HG03521 (cell line): ENCODE results near the gene PECR.
"Not testable (repeated sequence)": the region's sequence is repeated elsewhere in the genome, so short reads cannot be mapped to it uniquely, and the experiment has no call there.

Experiments used
- ATAC-seq: cut with Tn5 transposase; IDR thresholded peaks from one replicate; pipeline ENCODE4 v1.9.1; 2021; ENCODE audit warnings: mild to moderate bottlenecking, moderate library complexity; ENCODE audit not compliant: unreplicated experiment

Gene PECR

GRCh38 chr2:216031960-216032689 is 49.5 kb downstream of the PECR start:
- peak; percentile 72 for ATAC-seq

DNA sequence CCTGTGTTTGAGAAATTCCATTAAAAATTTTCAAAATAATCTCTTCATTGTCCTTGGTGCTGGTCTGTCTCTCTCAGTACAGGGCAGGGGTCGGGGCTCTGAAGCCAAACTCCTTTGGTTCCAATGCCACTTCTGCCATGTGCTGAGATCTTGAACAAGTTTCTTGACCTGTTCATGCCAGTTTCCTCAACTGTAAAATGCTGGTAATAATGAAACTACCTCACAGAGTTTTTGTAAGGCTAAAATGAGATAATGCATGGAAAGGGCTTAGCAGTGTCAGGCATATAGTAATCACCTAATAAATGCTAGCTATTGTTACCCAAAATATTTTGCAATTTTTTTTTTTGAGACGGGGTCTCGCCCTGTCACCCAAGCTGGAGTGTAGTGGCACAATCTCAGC is 51.4 kb downstream of the PECR start:
- no peak for ATAC-seq

GRCh38 chr2:216029416-216030129 is 52.0 kb downstream of the PECR start:
- ATAC-seq: no peak

GRCh38 chr2:216024779-216025336 is 56.8 kb downstream of the PECR start:
- ATAC-seq: no peak

- ATAC-seq: peak; percentile 80
Observed at GRCh38 chr2:216023055-216023648, 58.5 kb downstream of the PECR start.

DNA sequence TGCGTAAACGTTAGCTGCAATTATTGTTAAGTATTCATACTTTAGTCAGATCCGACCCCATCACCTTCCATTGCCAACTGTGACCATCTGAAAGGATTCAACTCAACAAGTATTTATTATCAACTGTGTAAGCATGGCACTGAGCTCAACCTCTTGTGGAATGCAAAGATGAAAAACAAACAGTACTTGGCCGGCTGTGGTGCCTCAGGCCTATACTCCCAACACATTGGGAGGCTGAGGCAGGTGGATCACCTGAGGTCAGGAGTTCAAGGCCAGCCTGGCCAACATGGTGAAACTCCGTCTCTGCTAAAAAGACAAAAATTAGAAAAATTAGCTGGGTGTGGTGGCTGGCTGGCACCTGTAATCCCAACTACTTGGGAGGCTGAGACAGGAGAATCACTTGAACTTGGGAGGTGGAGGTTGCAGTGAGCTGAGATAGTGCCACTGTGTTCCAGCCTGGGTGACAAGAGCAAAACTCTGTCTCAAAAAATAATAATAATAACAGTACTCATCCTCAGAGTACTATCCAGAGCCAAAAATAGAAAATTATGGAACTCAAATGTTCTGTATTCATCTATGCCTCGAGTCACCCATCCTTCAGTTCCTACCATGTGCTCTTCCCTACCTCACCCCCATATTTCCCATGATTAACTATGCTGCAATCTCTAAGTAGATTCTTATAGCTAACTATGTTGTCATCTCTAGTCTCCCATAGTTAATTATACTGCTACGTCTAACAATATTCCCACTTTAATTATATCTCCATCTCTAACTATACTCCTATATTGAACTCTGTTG is 59.6 kb downstream of the PECR start:
- no peak for ATAC-seq

GRCh38 chr2:216018709-216019108 is 62.9 kb downstream of the PECR start:
- ATAC-seq: no peak

- ATAC-seq: no peak
Observed at GRCh38 chr2:216017365-216017764, 64.2 kb downstream of the PECR start.

GRCh38 chr2:216016581-216016980 is 65.0 kb downstream of the PECR start:
- ATAC-seq: no peak

DNA sequence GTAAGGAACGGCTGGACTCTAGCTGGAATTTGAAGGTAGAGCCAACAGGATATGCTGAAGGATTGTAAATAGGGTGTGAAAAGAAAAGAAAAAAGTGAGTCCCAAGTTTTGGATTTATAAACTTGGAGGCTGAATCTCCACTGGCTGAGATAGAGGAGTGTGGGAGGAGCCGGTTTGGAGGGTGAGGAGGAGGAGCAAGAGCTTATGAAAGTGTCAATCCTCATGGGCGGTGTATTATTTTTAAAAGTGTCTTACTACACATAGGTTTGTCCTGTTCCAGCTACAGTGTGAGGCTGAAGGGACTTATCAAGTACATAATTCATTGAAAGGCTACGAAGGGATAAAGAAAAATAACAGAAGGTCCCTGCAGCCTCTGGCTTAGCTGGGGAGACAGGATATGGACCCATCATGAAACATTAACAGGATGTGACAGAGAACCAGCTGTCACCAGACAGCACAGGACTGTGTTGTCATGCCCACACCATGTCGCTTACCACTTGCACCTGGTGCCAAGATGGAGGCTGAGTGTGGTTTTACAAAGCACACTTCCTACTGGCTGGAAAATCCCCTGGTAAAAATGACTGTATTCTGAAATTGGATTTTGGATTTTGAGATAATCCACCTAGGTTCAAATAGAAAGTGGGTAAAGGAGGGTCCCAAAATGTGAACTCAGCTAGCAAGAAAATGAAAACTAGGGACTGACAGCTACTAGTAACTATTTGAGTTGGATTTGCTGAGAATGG is 65.7 kb downstream of the PECR start:
- ATAC-seq: peak; percentile 83

- ATAC-seq: no peak
Observed at GRCh38 chr2:216014986-216015385, 66.6 kb downstream of the PECR start.

DNA sequence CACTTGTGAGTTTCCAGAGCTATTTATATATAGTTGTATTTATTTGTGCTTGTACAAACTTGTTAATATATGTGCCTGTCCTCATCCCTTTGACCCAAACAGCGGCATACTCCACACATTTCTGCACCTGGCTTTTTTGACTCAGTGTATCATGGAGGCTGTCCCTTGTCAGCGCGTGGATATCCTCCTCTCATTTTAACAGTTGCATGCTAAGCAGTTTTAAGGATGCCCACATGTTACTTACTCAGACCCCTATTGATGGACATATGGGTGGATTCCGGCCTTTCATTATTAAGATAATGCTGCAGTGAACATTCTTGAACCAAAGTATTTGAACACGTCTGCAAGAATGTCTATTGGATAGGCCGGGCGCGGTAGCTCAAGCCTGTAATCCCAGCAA is 67.6 kb downstream of the PECR start:
- no peak for ATAC-seq

- peak; percentile 40 for ATAC-seq
Observed at GRCh38 chr2:216013080-216013909, 68.3 kb downstream of the PECR start, which contains the start of gene MREG. TSS of gene MREG (minus strand) at chr2:216013551. CDS start at chr2:216013327, 224 bp downstream.

GRCh38 chr2:216012830-216013079 is 68.9 kb downstream of the PECR start:
- no peak for ATAC-seq

DNA sequence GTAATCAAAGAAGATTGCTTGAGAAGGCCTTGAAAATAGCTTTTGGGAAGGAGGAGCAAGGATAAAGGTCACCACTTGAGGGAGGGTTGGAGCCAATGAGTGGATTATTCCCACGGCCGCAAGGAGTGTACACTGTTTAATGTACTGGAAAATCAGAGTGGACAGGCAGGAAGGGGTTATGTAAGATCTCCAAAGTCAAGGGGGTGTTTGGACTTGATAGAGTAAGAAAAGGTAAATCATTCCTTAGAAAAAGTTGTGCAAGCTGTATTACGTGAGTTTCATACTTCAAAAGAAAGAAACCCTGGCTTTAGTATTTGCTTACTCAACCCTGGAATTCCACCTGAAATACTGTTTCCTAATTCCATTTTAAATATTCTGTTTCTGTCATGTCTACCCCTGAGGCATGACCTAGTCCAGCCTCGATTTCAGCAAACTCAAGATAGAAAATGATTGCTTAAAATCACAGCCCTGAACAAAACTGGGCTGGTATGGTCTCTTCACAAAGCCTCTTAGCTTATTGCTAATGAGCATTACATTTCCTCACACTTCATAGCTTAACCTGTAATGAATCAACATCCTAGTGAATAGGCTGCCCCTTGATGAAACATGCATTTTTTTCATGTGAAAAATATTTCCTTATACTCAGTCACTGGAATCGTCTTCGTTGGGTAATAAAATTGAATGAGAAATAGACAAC is 69.3 kb downstream of the PECR start:
- no peak for ATAC-seq

DNA sequence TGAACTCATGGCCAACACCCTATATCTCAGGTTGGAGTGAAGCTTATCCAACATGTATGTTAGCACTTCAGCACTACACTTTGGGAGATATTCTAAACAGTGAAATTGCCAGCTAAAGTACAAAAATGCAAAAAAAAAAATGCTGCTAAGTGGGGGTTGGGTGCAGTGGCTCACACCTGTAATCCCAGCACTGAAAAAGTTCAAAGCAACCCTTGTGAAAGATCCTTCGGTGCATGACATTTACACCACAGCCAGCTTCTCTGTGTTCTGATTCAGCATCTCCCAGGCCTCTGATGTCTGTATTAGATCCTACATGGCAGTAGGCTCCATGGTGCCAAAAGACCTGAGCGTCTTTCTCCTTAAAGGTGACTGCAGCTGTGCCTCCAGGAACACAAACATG is 72.4 kb downstream of the PECR start:
- not testable (repeated sequence) for ATAC-seq

DNA sequence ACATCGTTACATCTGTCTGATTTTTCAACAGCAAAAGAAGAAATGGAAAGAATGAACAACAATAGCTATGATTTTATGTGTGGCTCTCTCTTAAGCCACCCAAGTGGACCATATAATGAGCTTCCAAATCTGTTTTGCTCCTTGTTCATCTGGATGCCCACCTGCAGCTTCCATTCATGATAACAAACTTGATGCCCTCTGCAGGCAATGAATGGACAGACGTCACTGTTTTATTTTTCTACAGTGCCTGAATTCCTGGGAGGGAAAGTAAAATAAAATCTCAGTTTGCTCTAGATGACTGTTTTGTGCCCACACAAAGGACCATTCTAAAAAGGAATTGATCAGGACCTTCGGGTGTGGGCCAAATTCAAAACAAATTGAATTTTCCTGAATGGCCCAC is 73.2 kb downstream of the PECR start:
- no peak for ATAC-seq

DNA sequence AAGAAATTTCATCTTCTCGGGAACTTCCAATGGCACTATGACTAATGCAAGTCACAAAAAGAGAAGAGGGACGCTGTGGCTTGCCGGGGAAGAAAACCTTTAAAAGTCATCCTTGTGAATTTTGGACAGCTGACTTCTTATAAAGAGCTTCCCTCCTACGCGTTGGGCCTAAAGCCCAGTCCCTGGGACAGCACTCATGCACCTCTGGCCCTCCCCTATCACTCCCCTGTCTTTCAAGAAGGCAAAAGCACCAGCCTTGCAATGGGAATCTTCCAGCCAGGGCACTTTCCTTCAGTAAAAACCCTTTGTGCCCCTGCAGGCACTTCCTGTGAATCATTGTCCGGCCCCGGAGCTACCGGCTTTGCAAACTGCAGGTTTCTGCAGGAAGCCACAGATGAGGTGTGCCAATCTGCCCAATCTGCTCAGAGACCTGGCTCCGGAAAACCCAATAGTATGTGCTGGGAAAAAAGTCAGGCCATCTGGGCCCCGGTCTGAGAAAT is 75.4 kb downstream of the PECR start:
- no peak for ATAC-seq
